NCI-H2196 treated with DMSO at 0.1 percent for 48 hours (cell line): ENCODE results near the gene TGFBR3.

Source experiments
- DNase-seq: peaks from one replicate; lab custom pipeline; 2025; ENCODE audit not compliant: unreplicated experiment; lab: John Stamatoyannopoulos, UW

The TGFBR3 gene

DNA sequence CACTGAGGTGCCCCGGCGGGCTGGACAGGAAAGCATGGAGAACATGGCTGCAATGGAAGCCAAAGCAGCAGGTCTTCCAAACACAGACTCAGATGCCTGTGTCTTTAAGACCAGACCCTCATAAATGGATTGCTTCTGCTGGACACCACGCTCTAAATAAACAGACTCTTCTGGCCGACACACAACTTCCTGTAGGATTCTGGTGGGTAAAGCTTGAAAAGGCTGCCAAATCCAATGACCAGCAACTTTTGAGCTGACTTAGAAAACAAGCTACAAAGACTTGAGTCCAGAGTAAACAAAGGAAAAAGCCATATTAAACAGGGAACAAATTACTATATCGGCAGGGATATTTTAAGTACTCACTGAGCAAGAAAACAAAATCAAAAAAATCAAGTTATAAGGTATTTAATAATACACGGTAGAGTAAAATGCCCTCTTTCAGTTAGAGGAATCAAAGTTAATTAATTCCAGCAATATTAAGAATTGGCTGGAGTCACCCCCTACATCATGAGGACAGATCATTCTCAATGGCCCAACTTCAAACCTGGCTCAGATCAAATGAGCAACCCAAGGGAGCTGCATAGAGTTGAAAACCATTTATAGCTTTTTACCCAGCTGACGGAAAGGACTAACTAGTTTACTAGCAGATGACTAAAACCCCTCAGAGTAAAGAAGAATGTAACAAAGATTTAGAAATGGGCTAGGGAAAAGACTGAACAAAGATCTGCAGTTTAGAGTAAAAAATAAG is 102.4 kb downstream of the TGFBR3 start:
- DNase-seq, result no peak

DNA sequence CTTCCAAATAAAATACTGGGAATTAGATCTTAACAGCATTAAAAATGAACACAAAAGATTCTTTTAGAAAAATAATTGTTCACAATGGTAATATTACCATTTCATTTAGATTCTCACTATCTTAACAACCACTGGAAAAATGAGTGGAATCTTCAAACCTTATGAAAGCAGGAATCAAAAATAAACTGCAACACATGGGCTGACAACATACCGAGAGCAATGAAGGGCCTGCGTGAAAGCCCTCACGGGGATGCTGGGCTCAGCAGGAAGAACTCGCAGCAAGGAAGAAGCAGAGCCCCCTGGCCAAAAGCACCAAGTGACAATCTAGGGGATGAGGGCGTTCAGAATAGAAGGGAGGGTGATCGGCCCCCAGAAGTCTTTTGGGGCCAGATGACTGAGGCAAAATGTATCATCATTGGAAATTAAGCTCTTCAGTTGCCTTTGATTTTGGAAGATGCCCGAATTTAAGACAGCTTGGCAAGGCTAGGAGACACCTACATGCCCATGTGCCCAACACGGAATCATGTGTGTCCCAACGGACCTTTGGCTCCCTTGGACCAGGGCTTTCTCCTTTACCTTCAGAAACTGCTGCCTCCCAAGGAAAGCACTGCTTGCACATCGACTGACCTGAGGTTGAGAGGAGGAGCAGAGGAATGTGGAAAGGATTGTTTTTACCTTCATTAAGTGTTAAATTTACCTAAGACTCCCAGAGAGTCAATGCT is 103.9 kb downstream of the TGFBR3 start:
- no peak for DNase-seq

DNA sequence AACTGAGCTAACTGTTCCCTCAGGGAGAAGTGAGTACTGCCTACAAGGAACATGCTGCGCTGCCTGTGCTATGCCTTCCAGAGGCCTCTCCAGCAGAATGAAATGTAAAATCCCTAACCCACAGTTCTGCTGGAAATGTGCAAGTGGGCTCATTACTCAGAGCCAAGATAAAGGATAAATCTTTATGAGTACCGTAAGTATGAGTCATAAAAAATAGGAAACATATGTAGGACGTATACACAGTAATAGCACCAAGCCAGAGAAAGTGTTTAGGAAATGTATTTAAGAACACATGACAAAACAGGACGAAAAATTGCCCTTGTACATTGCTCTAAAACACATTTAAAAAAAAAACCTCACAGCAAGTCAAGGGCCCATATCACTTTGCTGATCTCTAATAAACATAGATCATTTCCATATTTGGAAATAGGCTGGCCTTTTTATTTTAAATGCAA is 104.6 kb downstream of the TGFBR3 start:
- DNase-seq, result no peak

DNA sequence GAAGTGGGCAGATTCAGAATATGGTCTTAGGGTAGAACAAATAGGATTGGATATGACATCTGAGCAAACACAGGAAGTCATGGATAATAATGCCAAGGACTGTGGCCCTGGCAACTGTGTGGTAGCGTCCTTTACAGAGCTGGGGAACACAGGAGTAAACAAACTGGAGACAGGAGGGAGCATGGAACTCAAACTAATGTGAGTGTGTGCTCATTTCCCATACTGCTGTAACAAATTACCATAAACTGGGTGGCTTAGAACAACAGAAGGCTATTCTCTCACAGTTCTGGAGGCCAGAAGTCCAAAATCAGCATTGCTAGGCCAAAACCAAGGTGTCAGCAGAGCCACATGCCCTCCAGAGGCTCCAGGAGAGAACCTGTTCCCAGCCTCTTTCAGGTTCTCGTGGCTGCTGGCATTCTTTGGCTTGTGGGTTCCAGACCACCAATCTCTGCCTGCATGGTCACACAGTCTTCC is 106.4 kb downstream of the TGFBR3 start:
- DNase-seq, result no peak

- DNase-seq, result no peak
Measured at GRCh38 chr1:91778964-91779363, 107.0 kb downstream of the TGFBR3 start.

DNA sequence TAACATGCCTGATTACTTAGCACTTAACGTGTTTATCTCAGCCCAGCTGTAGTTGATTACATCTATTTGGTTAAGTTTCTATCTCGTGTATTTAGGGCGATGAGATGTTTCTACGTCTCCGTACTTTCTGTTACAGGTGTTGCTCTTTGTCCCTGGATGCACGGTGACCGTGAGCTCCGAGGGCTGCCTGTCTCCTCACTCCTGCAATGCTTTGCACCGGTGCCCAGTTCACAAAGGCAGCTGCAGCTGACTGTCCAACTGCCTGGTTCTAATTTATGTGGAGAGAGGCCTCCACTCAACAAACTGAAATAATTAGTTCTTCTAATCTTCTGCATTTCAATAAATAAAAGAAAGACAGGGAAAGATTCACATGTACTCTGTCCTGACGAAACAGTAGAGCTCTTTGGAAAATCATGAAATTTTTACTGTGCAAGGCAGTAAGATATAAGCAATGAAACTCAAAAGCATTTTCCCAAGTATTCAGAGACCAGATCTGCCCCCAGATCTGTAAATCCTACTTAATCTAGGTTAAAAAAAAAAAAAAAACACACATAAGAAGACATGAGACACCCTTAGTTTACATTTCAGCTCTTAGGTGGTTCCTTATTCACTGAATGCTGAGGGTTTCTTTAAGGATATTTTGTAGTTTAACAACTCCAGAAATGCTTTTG is 108.2 kb downstream of the TGFBR3 start:
- DNase-seq, result no peak

- DNase-seq, result no peak
Measured at GRCh38 chr1:91777196-91777595, 108.8 kb downstream of the TGFBR3 start.

GRCh38 chr1:91776068-91776794 is 109.7 kb downstream of the TGFBR3 start:
- DNase-seq, result no peak

- no peak for DNase-seq
Measured at GRCh38 chr1:91775227-91775626, 110.7 kb downstream of the TGFBR3 start.

GRCh38 chr1:91774520-91775203 is 111.3 kb downstream of the TGFBR3 start:
- no peak for DNase-seq

DNA sequence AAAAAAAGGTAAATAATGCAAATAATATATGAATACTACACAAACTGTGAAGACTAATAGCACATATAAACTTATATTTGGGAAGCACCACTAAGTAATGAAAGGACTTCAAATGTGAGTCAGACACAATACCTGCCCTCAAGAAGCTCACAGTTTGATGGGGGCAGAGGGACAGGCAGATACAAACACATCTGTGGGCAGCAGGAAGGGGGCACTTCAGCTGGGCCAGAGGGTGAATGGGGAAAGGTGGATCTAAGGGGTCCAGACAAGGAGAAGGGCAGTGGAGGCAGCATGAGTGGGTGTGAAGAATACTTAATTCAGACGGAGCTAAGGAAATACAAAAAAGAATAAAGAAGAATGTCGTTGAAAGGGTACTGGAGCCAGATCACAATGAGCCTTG is 114.2 kb downstream of the TGFBR3 start:
- no peak for DNase-seq

GRCh38 chr1:91770667-91771268 is 115.2 kb downstream of the TGFBR3 start:
- no peak for DNase-seq

GRCh38 chr1:91769742-91770141 is 116.2 kb downstream of the TGFBR3 start:
- DNase-seq, result no peak

DNA sequence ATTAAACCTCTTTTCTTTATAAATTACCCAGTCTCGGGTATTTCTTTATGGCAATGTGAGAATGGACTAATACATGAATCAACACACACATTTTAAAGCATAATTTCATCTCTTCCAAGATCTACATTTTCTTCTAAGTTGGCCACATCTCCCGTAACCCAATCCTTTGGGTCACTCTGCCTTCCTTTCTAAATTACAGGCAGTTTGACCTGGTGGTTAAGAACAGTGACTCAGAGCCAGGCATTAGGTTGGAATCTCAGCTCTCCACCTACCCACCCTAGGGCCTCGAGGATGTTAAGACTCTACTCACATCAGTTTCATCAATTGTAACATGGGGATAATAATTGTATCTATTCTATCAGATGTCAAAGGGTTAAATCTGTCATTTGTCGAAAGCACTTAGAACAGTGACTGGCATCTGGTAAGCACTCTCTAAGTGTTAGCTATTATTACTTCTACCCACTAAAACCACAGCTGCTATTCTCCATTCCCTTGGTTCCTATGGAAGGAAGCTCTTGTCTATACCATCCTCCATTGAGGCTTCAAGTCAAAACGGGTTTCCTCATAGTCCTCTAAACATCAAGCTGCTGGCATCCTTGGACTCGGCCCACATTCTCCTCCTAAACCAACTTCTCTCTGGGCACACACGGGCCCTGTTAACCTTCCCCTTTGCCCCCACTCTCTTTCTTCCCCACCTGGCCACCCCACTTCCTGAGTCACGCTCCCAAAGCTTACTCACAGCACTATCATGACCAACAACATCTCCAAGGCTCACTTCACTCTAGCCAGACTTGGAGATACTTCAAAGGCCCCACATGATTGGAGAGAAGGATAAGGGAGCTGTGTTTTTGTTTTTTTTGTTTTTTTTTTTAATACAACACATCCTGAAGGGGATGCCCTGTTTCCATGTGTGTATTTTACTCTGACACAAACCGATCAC is 116.9 kb downstream of the TGFBR3 start:
- no peak for DNase-seq

- DNase-seq, result no peak
Measured at GRCh38 chr1:91768120-91768519, 117.8 kb downstream of the TGFBR3 start.

DNA sequence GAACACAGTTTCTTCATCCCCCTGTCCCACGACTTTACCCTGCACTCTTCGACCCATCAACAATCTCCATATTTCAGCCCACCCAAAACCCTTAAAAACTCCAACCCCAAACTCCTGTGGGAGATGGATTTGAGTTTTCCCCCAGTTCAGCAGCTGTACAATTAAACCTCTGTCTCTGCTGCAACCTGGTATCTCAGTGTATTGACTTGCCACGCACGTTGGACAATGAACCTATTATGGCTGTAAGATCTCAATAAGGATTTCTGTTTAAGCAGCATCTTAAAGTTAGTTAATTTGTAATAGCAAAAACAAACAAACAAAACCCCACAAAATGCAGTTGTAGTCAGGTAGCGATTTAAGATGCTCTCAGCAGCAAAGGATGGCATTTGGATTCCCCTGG is 119.1 kb downstream of the TGFBR3 start:
- DNase-seq, result no peak

DNA sequence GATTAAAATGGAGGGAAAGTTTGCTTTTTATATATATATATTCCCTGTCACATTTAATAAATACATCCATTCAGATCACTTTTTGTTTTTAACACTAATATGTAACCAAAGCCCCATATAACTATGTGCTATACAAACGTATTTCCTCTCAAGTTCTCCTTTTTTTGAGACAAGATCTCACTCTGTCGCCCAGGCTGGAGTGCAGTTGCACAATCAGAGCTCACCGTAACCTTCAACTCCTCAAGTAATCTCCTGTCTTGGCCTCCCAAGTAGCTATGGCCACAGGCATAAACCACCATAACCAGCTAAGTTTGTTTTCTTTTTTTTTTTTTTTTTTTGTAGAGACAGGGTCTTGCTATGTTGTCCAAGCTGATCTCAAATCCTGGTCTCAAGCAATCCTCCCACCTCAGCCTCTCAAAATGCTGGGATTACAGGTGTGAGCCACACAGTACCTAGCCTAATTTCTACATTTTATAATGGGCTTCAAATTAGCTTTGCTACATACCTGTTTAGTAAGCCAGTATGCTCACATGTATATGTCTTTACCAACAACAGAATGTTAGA is 120.0 kb downstream of the TGFBR3 start:
- no peak for DNase-seq

DNA sequence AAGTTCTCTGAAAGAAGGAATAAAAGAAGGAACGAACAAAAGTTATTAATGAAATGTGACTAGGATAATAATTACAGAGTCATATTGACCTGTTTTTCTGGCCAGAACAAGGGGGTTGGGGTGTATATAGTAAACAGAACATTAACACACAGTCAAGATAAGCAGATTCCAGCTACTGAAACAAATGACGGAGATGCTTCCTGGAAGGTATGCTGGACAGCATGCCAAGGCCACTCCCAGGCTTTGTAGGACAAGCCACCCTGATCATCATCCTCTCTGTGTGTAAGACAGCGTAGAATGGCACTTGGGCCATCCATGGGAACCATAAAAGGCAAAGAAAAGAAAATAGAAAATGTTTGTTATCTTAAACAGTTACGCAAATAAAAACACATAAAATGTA is 120.7 kb downstream of the TGFBR3 start:
- DNase-seq, result no peak
